Breast epithelium (tissue), 3 donors: ENCODE measurements around the gene AIDA.

ENCODE experiments used
- CTCF ChIP-seq, 3 donors: fragments of 450-650 bp; IDR thresholded peaks; one replicate each; pipeline ENCODE4 v1.5.1; 2016 to 2017; ENCODE audit warnings: antibody characterized with exemption in 3 of 3, mild to moderate bottlenecking in 3 of 3, moderate library complexity in 3 of 3
- POLR2A ChIP-seq: fragments of 450-650 bp; IDR thresholded peaks from one replicate; pipeline ENCODE4 v1.6.1; 2016; ENCODE audit warnings: antibody characterized with exemption, mild to moderate bottlenecking, moderate library complexity

- TF ChIP-seq CTCF (IDR thresholded peaks at IDR 0.05), result no peak
- no peak for TF ChIP-seq POLR2A
These were observed 89.5 kb downstream of the AIDA start for GRCh38 chr1:222622765-222623164.
